Spleen (tissue), 11 donors: ENCODE results near the gene MYOD1. TPM values are rescaled to one million over a fixed set of nuclear protein-coding genes. Genes with fewer than 3 reads are reported as not detected.

Experiments
- DNase-seq: peaks from one replicate; pipeline ENCODE4 v3.0.0-alpha.2; 2020
- H3K27ac ChIP-seq, 8 donors: fragments of 200-600 bp; sonication (generic) in 7 of 8; 1 replicate in 4 of 8; 2 replicates in 4 of 8; pipeline versions ENCODE4 v1.5.0 to v1.8.0; 2016 to 2021; ENCODE audit warnings: inconsistent platforms in 4 of 8, mild to moderate bottlenecking in 4 of 8, moderate library complexity in 1 of 8
- H3K27me3 ChIP-seq, 7 donors: fragments of 200-600 bp; sonication (generic) in 6 of 7; replicated peaks in 1 of 7; 1 replicate in 4 of 7; 2 replicates in 3 of 7; pipeline versions ENCODE4 v1.5.0 to v1.8.0; 2016 to 2021; ENCODE audit warnings: inconsistent platforms in 3 of 7, mild to moderate bottlenecking in 1 of 7
- H3K36me3 ChIP-seq, 6 donors: fragments of 200-600 bp; sonication (generic) in 5 of 6; 1 replicate in 4 of 6; 2 replicates in 2 of 6; pipeline versions ENCODE4 v1.5.0 to v1.8.0; 2016 to 2021; ENCODE audit warnings: inconsistent platforms in 2 of 6
- H3K4me1 ChIP-seq, 6 donors: fragments of 200-600 bp; sonication (generic) in 5 of 6; 1 replicate in 3 of 6; 2 replicates in 3 of 6; pipeline versions ENCODE4 v1.5.0 to v1.8.0; 2016 to 2021; ENCODE audit warnings: inconsistent platforms in 3 of 6
- H3K4me3 ChIP-seq, 8 donors: fragments of 200-600 bp; sonication (generic) in 7 of 8; 1 replicate in 4 of 8; 2 replicates in 4 of 8; pipeline versions ENCODE4 v1.5.0 to v1.8.0; 2016 to 2021; ENCODE audit warnings: inconsistent platforms in 4 of 8, mild to moderate bottlenecking in 4 of 8, moderate library complexity in 2 of 8
- H3K9me3 ChIP-seq, 8 donors: fragments of 200-600 bp; sonication (generic) in 7 of 8; 1 replicate in 4 of 8; 2 replicates in 4 of 8; pipeline versions ENCODE4 v1.5.0 to v1.8.0; 2016 to 2021; ENCODE audit warnings: inconsistent platforms in 4 of 8
- POLR2A ChIP-seq, 3 donors: fragments of 450-650 bp; IDR thresholded peaks; one replicate each; pipeline ENCODE4 v1.5.1; 2017; ENCODE audit warnings: antibody characterized with exemption in 3 of 3, mild to moderate bottlenecking in 1 of 3
- POLR2AphosphoS5 ChIP-seq, 3 donors: sonication (generic); formaldehyde crosslinking; IDR thresholded peaks; one replicate each; pipeline ENCODE4 v1.5.1; 2017; ENCODE audit warnings: antibody characterized with exemption in 3 of 3
- WGBS, 5 donors: extraction: QIAGEN DNeasy Blood & Tissue Kit in 3 of 5; methylation state at CpG; one replicate each; pipeline versions ENCODE4 v1.1.5 to v1.1.7; 2013 to 2018; 5-methylcytosine and 5-hydroxymethylcytosine counted together
- intact Hi-C: fragments of 100-400 bp; cut with DNase I; formaldehyde crosslinking; loops from one replicate; pipeline ENCODE4 v1.15.0; 2023; ENCODE audit warnings: low total_unique reads
- polyA plus RNA-seq, 3 donors: library from polyadenylated mRNA; stranded (reverse); fragments of 200-250 nt; gene quantifications; one replicate each; pipeline ENCODE4 v1.2.1, GENCODE V29; 2013
- total RNA-seq, 7 donors: library from RNA; depleted of rRNA in 3 of 7; stranded (reverse); fragments of >200 nt in 3 of 7; fragmentation: NEBNext Ultra II Directional in 4 of 7; extraction: Animal tissue kit (Norgen Biotek cat#: 25700) in 4 of 7; gene quantifications; one replicate each; pipeline versions ENCODE4 v1.1.0 to v1.2.1, GENCODE V29; 2016 to 2021
- TF ChIP-seq, protein P1 (sequence below), 11 experiments: fragments of 200-600 bp in 7 of 11; fragments of 450-650 bp in 4 of 11; sonication (generic) in 4 of 11; IDR thresholded peaks in 8 of 11; conservative IDR thresholded peaks in 3 of 11; 1 replicate in 7 of 11; 2 replicates in 4 of 11; pipeline versions ENCODE4 v1.4.0 to v1.8.0; 2016 to 2021; ENCODE audit warnings: antibody characterized with exemption in 11 of 11, inconsistent platforms in 4 of 11, mild to moderate bottlenecking in 1 of 11
- donor health status: healthy with polysubstance abuse.
- donor health status: DM: no; HTN: no; CAD: no; lungs with moderate emphysema.
- donor health status: DM: no; HTN: no; CAD: no.
- donor health status: Bipolar disorder and iron deficiency.
- donor health status: healthy.
- donor health status: DM: no; HTN: no; CAD: no.
- donor health status: DM: yes; HTN: yes; CAD: no.

Gene MYOD1
- total and polyA plus RNA-seq, 10 donors, result 0.04 TPM; not detected in 9

GRCh38 chr11:17734418-17734911, 15.1 kb downstream of the MYOD1 start, which contains the start of gene KCNC1:
KCNC1 (plus strand) TSS chr11:17734781; CDS start chr11:17736003, 1,222 bp downstream.
- DNase-seq, result peak; percentile 68
- TF ChIP-seq, protein P1, sequence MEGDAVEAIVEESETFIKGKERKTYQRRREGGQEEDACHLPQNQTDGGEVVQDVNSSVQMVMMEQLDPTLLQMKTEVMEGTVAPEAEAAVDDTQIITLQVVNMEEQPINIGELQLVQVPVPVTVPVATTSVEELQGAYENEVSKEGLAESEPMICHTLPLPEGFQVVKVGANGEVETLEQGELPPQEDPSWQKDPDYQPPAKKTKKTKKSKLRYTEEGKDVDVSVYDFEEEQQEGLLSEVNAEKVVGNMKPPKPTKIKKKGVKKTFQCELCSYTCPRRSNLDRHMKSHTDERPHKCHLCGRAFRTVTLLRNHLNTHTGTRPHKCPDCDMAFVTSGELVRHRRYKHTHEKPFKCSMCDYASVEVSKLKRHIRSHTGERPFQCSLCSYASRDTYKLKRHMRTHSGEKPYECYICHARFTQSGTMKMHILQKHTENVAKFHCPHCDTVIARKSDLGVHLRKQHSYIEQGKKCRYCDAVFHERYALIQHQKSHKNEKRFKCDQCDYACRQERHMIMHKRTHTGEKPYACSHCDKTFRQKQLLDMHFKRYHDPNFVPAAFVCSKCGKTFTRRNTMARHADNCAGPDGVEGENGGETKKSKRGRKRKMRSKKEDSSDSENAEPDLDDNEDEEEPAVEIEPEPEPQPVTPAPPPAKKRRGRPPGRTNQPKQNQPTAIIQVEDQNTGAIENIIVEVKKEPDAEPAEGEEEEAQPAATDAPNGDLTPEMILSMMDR (IDR thresholded peaks at IDR 0.05 in 8 of 11, conservative IDR thresholded peaks at IDR 0.05 in 3 of 11), result no peak
- TF ChIP-seq POLR2A (IDR thresholded peaks at IDR 0.05), result no peak
- no peak for TF ChIP-seq POLR2AphosphoS5 (IDR thresholded peaks at IDR 0.05)
- H3K4me3 ChIP-seq, result peak within 1 kb of the TSS in 7 of 8 donors; percentile 17 to 63 (median 30)
- H3K27me3 ChIP-seq, result peaks cover 3 to 96% (median 59%) of the 10 kb centered on the region in 7 donors
- H3K9me3 ChIP-seq, result peaks cover 0 to 7% (median 0%) of the 10 kb centered on the region in 8 donors
- H3K4me1 ChIP-seq, result peaks cover 0 to 23% (median 12%) of the 10 kb centered on the region in 6 donors
- no peaks in the 10 kb centered on the region for H3K36me3 ChIP-seq
- no peak within 1 kb of the TSS for H3K27ac ChIP-seq
- 1 to 3% (median 2%) methylated on average over 30 to 66 of the region's 66 CpGs for WGBS, 5 donors
- intact Hi-C loops, result no loop called here

DNA sequence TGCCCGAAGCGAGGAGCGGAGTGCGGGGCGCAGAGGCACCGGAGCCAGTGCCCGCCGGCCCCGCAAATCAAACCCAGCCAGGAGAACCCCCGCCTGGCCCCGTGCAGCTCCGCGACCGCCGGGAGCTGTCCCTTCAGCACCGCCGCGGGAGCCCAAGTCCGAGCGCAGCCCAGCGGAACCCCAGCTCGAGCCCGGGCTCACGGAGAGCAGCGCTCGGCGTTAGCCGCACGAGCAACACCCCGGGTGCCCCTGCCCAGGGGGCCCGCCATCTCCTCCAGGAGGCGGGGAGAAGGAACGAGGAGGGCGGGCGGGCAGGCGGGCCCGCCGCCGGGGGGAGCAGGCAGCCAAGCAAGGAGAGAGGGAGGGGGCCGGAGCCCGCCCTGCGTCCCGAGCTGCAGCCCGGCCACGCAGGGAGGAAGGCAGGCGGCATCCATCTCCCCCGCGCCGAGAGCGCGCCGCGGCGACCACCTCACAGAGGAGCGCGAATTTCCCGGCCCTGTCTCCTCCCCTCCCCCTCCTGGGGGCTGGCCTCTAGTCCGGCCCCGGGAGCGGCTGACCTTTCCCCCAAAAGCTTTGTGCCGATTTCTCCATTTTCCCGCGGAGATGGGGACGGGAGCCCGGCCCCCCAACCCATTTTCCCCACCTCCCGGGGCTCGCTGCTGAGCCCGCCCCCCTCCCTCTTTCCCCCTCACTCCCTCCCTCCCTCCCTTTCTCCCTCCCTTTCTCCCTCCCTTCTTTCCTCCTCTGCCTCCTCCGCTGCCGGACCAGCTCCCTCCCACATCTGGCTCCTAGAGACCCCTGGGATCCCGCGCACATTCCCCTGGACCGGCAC, 15.8 kb downstream of the MYOD1 start:
- H3K27me3 ChIP-seq, result peaks cover 3 to 98% (median 57%) of the 10 kb centered on the region in 7 donors
- intact Hi-C loops, result no loop called here
- peak; percentile 82 for DNase-seq
- H3K4me3 ChIP-seq, result peak overlapping the region in 7 of 8 donors; percentile 17 to 63 (median 28)
- H3K36me3 ChIP-seq, result no peaks in the 10 kb centered on the region
- peaks cover 0 to 23% (median 12%) of the 10 kb centered on the region in 6 donors for H3K4me1 ChIP-seq
- TF ChIP-seq POLR2AphosphoS5 (IDR thresholded peaks at IDR 0.05) (no peak), POLR2A (IDR thresholded peaks at IDR 0.05) (no peak)
- TF ChIP-seq, protein P1 (IDR thresholded peaks at IDR 0.05 in 8 of 11, conservative IDR thresholded peaks at IDR 0.05 in 3 of 11), result no peak
- no peak overlapping the region for H3K27ac ChIP-seq
- H3K9me3 ChIP-seq, result peaks cover 0 to 7% (median 0%) of the 10 kb centered on the region in 8 donors
- 2 to 11% (median 5%) methylated on average over 26 to 73 of the region's 73 CpGs for WGBS, 5 donors

GRCh38 chr11:17735818-17736578, 16.6 kb downstream of the MYOD1 start:
- no peak for TF ChIP-seq POLR2AphosphoS5 (IDR thresholded peaks at IDR 0.05)
- TF ChIP-seq, protein P1 (IDR thresholded peaks at IDR 0.05 in 8 of 11, conservative IDR thresholded peaks at IDR 0.05 in 3 of 11), result no peak
- TF ChIP-seq POLR2A (IDR thresholded peaks at IDR 0.05), result no peak
- Histone ChIP-seq H3K27ac (no peak overlapping the region), H3K9me3 (peaks cover 0 to 7% (median 0%) of the 10 kb centered on the region in 8 donors), H3K27me3 (peaks cover 3 to 98% (median 58%) of the 10 kb centered on the region in 7 donors), H3K36me3 (no peaks in the 10 kb centered on the region), H3K4me3 (peak overlapping the region in 1 of 8 donors; percentile 63), H3K4me1 (peaks cover 0 to 23% (median 12%) of the 10 kb centered on the region in 6 donors)
- intact Hi-C loops, result no loop called here
- DNase-seq, result peak; percentile 66
- WGBS, 5 donors, result 10 to 22% (median 16%) methylated on average over 43 to 102 of the region's 102 CpGs
